ENCODE data around the gene CHST8. TPM values are rescaled to one million over a fixed set of nuclear protein-coding genes. Genes with fewer than 3 reads are reported as not detected.

CHST8 gene
- total RNA-seq, 4 donors from 2014 or later = 0.66 TPM; not detected in 3

GRCh38 chr19:33777351-33777750 is 155.6 kb downstream of the CHST8 start:
- no peak for TF ChIP-seq CTCF (IDR thresholded peaks at IDR 0.05)
- no peak for TF ChIP-seq POLR2AphosphoS5 (IDR thresholded peaks at IDR 0.05)
- TF ChIP-seq EP300 (IDR thresholded peaks at IDR 0.05) = no peak
- TF ChIP-seq POLR2A (IDR thresholded peaks at IDR 0.05; ENCODE audit: low read depth) = no peak
- H3K27me3 ChIP-seq = peaks cover 0 to 78% (median 6%) of the 10 kb centered on the region in 4 donors
- WGBS = 93% methylated on average over 3 of the region's 9 CpGs
- no peaks in the 10 kb centered on the region for H3K36me3 ChIP-seq
- intact Hi-C loops (cut with DNase I) = loop anchor here (10.0 kb wide), 1 partner anchor 543 kb away; no protein-coding TSS in a partner anchor
- DNase-seq (ENCODE audit: extremely low spot score) = no peak
- no peak overlapping the region for H3K4me3 ChIP-seq
- no peak overlapping the region for H3K27ac ChIP-seq (replicated peaks in 1 of 4)
- no peaks in the 10 kb centered on the region for H3K9me3 ChIP-seq
- peaks cover 0 to 23% (median 9%) of the 10 kb centered on the region in 4 donors for H3K4me1 ChIP-seq

- intact Hi-C loops (cut with DNase I) = loop anchor here (1.0 to 10.0 kb wide), 4 partner anchors 221 to 543 kb away; no protein-coding TSS in a partner anchor
- Histone ChIP-seq H3K27me3 (peaks cover 0 to 74% (median 6%) of the 10 kb centered on the region in 4 donors), H3K9me3 (no peaks in the 10 kb centered on the region), H3K4me1 (peaks cover 0 to 23% (median 9%) of the 10 kb centered on the region in 4 donors), H3K27ac (replicated peaks in 1 of 4) (no peak overlapping the region), H3K4me3 (no peak overlapping the region), H3K36me3 (no peaks in the 10 kb centered on the region)
- no peak for TF ChIP-seq EP300 (IDR thresholded peaks at IDR 0.05)
- TF ChIP-seq POLR2A (IDR thresholded peaks at IDR 0.05; ENCODE audit: low read depth) = no peak
- no peak for TF ChIP-seq CTCF (IDR thresholded peaks at IDR 0.05)
- no peak for TF ChIP-seq POLR2AphosphoS5 (IDR thresholded peaks at IDR 0.05)
- WGBS = 48% methylated on average over 17 of the region's 17 CpGs
- no peak for DNase-seq (ENCODE audit: extremely low spot score)
These were observed 156.0 kb downstream of the CHST8 start for GRCh38 chr19:33777753-33778088.

- DNase-seq (ENCODE audit: extremely low spot score) = no peak
These were observed 156.5 kb downstream of the CHST8 start for GRCh38 chr19:33778089-33778791.

GRCh38 chr19:33779849-33780248 is 158.1 kb downstream of the CHST8 start:
- Histone ChIP-seq H3K4me1 (peaks cover 0 to 23% (median 9%) of the 10 kb centered on the region in 4 donors), H3K4me3 (no peak overlapping the region), H3K27me3 (peaks cover 0 to 63% (median 6%) of the 10 kb centered on the region in 4 donors), H3K36me3 (no peaks in the 10 kb centered on the region), H3K27ac (replicated peaks in 1 of 4) (no peak overlapping the region), H3K9me3 (no peaks in the 10 kb centered on the region)
- TF ChIP-seq CTCF (IDR thresholded peaks at IDR 0.05) = no peak
- TF ChIP-seq EP300 (IDR thresholded peaks at IDR 0.05) = no peak
- TF ChIP-seq POLR2A (IDR thresholded peaks at IDR 0.05; ENCODE audit: low read depth) = no peak
- TF ChIP-seq POLR2AphosphoS5 (IDR thresholded peaks at IDR 0.05) = no peak
- no peak for DNase-seq (ENCODE audit: extremely low spot score)
- 88% methylated on average over 7 of the region's 7 CpGs for WGBS
- intact Hi-C loops (cut with DNase I) = loop anchor here (2.0 to 10.0 kb wide), 3 partner anchors 219 to 545 kb away; no protein-coding TSS in a partner anchor

More at GRCh38 chr19:33778089-33778791, 156.5 kb downstream of the CHST8 start:
- TF ChIP-seq POLR2AphosphoS5 (IDR thresholded peaks at IDR 0.05) (peak in 1 of 2 donors; percentile 42), POLR2A (IDR thresholded peaks at IDR 0.05; ENCODE audit: low read depth) (no peak), CTCF (IDR thresholded peaks at IDR 0.05) (peak in 2 of 3 experiments; percentile 100)
- Histone ChIP-seq H3K27me3 (peaks cover 0 to 70% (median 6%) of the 10 kb centered on the region in 4 donors), H3K36me3 (no peaks in the 10 kb centered on the region), H3K9me3 (no peaks in the 10 kb centered on the region), H3K4me3 (peak overlapping the region in 2 of 4 donors; percentile 17 to 35), H3K27ac (replicated peaks in 1 of 4) (no peak overlapping the region), H3K4me1 (peaks cover 0 to 23% (median 9%) of the 10 kb centered on the region in 4 donors)
- WGBS = 36% methylated on average over 14 of the region's 49 CpGs
- intact Hi-C loops (cut with DNase I) = loop anchor here (1.0 to 10.0 kb wide), 4 partner anchors 221 to 543 kb away; no protein-coding TSS in a partner anchor
